Right ventricle myocardium superior (tissue), 1 donor: ENCODE results near the gene DENND5A. TPM values are rescaled to one million over a fixed set of nuclear protein-coding genes. Genes with fewer than 3 reads are reported as not detected.

Source experiments
- ATAC-seq: fragments of 200-7000 bp; cut with Tn5 transposase; one replicate; pipeline ENCODE4 v1.9.1; 2020; ENCODE audit warnings: mild to moderate bottlenecking; ENCODE audit not compliant: poor library complexity
- DNase-seq: peaks from one replicate; pipeline ENCODE4 v3.0.0-alpha.2; 2020
- intact Hi-C: fragments of 100-400 bp; cut with DNase I; formaldehyde crosslinking; loops from one replicate; pipeline ENCODE4 v1.11.2; 2022
- total RNA-seq: library from RNA; stranded (reverse); fragmentation: NEBNext Ultra II Directional; extraction: Animal tissue kit (Norgen Biotek cat#: 25700); gene quantifications from one replicate; pipeline ENCODE4 v1.2.1, GENCODE V29; 2021
- donor health status: DM: no; HTN: yes; CAD: no; lungs with severe emphysema.

Gene DENND5A
- total RNA-seq, 1 donor from 2014 or later: 96.1 TPM

GRCh38 chr11:9151631-9152030 lies 113.5 kb downstream of the DENND5A start:
- ATAC-seq (no peak), DNase-seq (no peak)
- intact Hi-C loops: no loop called here

GRCh38 chr11:9150926-9151325 lies 114.2 kb downstream of the DENND5A start:
- intact Hi-C loops: no loop called here
- no peak for DNase-seq
- no peak for ATAC-seq

- intact Hi-C loops: no loop called here
- no peak for DNase-seq
- no peak for ATAC-seq
Measured at GRCh38 chr11:9150501-9150900, 114.6 kb downstream of the DENND5A start.

GRCh38 chr11:9148727-9149126 lies 116.4 kb downstream of the DENND5A start:
- ATAC-seq: no peak
- intact Hi-C loops: no loop called here
- no peak for DNase-seq

- DNase-seq (no peak), ATAC-seq (no peak)
- intact Hi-C loops: no loop called here
Measured at GRCh38 chr11:9148035-9148434, 117.1 kb downstream of the DENND5A start.

GRCh38 chr11:9146477-9146876 lies 118.7 kb downstream of the DENND5A start:
- ATAC-seq: no peak
- intact Hi-C loops: no loop called here
- no peak for DNase-seq

GRCh38 chr11:9145283-9145682 lies 119.9 kb downstream of the DENND5A start:
- intact Hi-C loops: no loop called here
- ATAC-seq (no peak), DNase-seq (no peak)

GRCh38 chr11:9144828-9145227 lies 120.3 kb downstream of the DENND5A start:
- DNase-seq: no peak
- intact Hi-C loops: no loop called here
- ATAC-seq: no peak

GRCh38 chr11:9143721-9144120 lies 121.4 kb downstream of the DENND5A start:
- DNase-seq (no peak), ATAC-seq (no peak)
- intact Hi-C loops: no loop called here

GRCh38 chr11:9142732-9143131 lies 122.4 kb downstream of the DENND5A start:
- intact Hi-C loops: no loop called here
- ATAC-seq: no peak
- no peak for DNase-seq

- no peak for DNase-seq
- intact Hi-C loops: no loop called here
- no peak for ATAC-seq
Measured at GRCh38 chr11:9141186-9141585, 124.0 kb downstream of the DENND5A start.

GRCh38 chr11:9139628-9140357 lies 125.4 kb downstream of the DENND5A start:
- no peak for ATAC-seq
- intact Hi-C loops: no loop called here
- no peak for DNase-seq

- intact Hi-C loops: no loop called here
- ATAC-seq (no peak), DNase-seq (no peak)
Measured at GRCh38 chr11:9138612-9139579, 126.3 kb downstream of the DENND5A start.

GRCh38 chr11:9138133-9138453 lies 127.1 kb downstream of the DENND5A start:
- DNase-seq (no peak), ATAC-seq (no peak)
- intact Hi-C loops: no loop called here

- intact Hi-C loops: loop anchor here (2.0 kb wide), 1 partner anchor 121 kb away; no protein-coding TSS in a partner anchor
- DNase-seq (peak; percentile 81), ATAC-seq (peak; percentile 94)
Measured at GRCh38 chr11:9137293-9138132, 127.6 kb downstream of the DENND5A start.

- DNase-seq (no peak), ATAC-seq (no peak)
- intact Hi-C loops: loop anchor here (2.0 kb wide), 1 partner anchor 120 kb away; no protein-coding TSS in a partner anchor
Measured at GRCh38 chr11:9136741-9137140, 128.4 kb downstream of the DENND5A start.

GRCh38 chr11:9133956-9134355 lies 131.2 kb downstream of the DENND5A start:
- no peak for ATAC-seq
- no peak for DNase-seq
- intact Hi-C loops: no loop called here

- intact Hi-C loops: no loop called here
- DNase-seq (no peak), ATAC-seq (no peak)
Measured at GRCh38 chr11:9132203-9132878, 132.8 kb downstream of the DENND5A start.

GRCh38 chr11:9130297-9130696 lies 134.9 kb downstream of the DENND5A start:
- DNase-seq (no peak), ATAC-seq (no peak)
- intact Hi-C loops: no loop called here
